Left ventricle myocardium superior (tissue), 1 donor: ENCODE data around the gene DKC1. TPM values are rescaled to one million over a fixed set of nuclear protein-coding genes. Genes with fewer than 3 reads are reported as not detected.
"Not testable (repeated sequence)": the region's sequence is repeated elsewhere in the genome, so short reads cannot be mapped to it uniquely, and the experiment has no call there.

Experiments used
- ATAC-seq: fragments of 200-7000 bp; cut with Tn5 transposase; one replicate; pipeline ENCODE4 v1.9.1; 2020; ENCODE audit warnings: mild to moderate bottlenecking, moderate library complexity
- DNase-seq: peaks from one replicate; pipeline ENCODE4 v3.0.0-alpha.2; 2020
- intact Hi-C: fragments of 100-400 bp; cut with micrococcal nuclease; formaldehyde crosslinking; loops from one replicate; pipeline ENCODE4 v1.11.0; 2022
- total RNA-seq: library from RNA; stranded (reverse); fragmentation: NEBNext Ultra II Directional; extraction: Animal tissue kit (Norgen Biotek cat#: 25700); gene quantifications from one replicate; pipeline ENCODE4 v1.2.1, GENCODE V29; 2021
- donor health status: DM: no; HTN: yes; CAD: no; lungs with severe emphysema.

The DKC1 gene
- total RNA-seq, 1 donor from 2014 or later: 24.1 TPM

GRCh38 chrX:154812341-154813101, 49.9 kb downstream of the DKC1 start:
- intact Hi-C loops: no loop called here
- DNase-seq (no peak), ATAC-seq (no peak)

- intact Hi-C loops: no loop called here
- no peak for ATAC-seq
- no peak for DNase-seq
Observed at GRCh38 chrX:154813801-154814200, 51.1 kb downstream of the DKC1 start.

GRCh38 chrX:154815274-154815818, 52.7 kb downstream of the DKC1 start:
- no peak for DNase-seq
- no peak for ATAC-seq
- intact Hi-C loops: no loop called here

GRCh38 chrX:154816326-154816898, 53.7 kb downstream of the DKC1 start:
- ATAC-seq, DNase-seq: not testable (repeated sequence)

GRCh38 chrX:154817048-154817618, 54.5 kb downstream of the DKC1 start:
- DNase-seq, ATAC-seq, intact Hi-C loops: not testable (repeated sequence)

More at GRCh38 chrX:154816326-154816898, 53.7 kb downstream of the DKC1 start:
- intact Hi-C loops: not testable (repeated sequence)

- no peak for DNase-seq
- ATAC-seq: no peak
- intact Hi-C loops: no loop called here
Observed at GRCh38 chrX:154818916-154819770, 56.5 kb downstream of the DKC1 start.

GRCh38 chrX:154819771-154820341, 57.2 kb downstream of the DKC1 start:
- intact Hi-C loops: no loop called here
- DNase-seq (no peak), ATAC-seq (no peak)

GRCh38 chrX:154821523-154821922, 58.9 kb downstream of the DKC1 start:
- intact Hi-C loops: no loop called here
- DNase-seq (no peak), ATAC-seq (no peak)

GRCh38 chrX:154822029-154822428, 59.4 kb downstream of the DKC1 start:
- intact Hi-C loops: no loop called here
- ATAC-seq (no peak), DNase-seq (no peak)

- intact Hi-C loops: no loop called here
- no peak for ATAC-seq
- no peak for DNase-seq
Observed at GRCh38 chrX:154824638-154825037, 62.0 kb downstream of the DKC1 start.

- intact Hi-C loops, ATAC-seq, DNase-seq: not testable (repeated sequence)
Observed at GRCh38 chrX:154825586-154825985, 62.9 kb downstream of the DKC1 start.

Other genes starting within 250 kb of the DKC1 start
- 62.5 TPM for gene FAM3A, start 246.6 kb upstream of the DKC1 start, total RNA-seq
- gene G6PD, start 216.0 kb upstream of the DKC1 start, total RNA-seq: 10.4 TPM
- 15.5 TPM for gene IKBKG, start 215.2 kb upstream of the DKC1 start, total RNA-seq
- not detected for gene CTAG1A, start 177.7 kb upstream of the DKC1 start, total RNA-seq
- not detected for gene CTAG1B, start 143.6 kb upstream of the DKC1 start, total RNA-seq
- not detected for gene CTAG2, start 109.3 kb upstream of the DKC1 start, total RNA-seq
- 14.1 TPM for gene GAB3, start 11.8 kb upstream of the DKC1 start, total RNA-seq
- 36.3 TPM for gene MPP1, start 42.6 kb downstream of the DKC1 start, total RNA-seq
- gene SMIM9, start 71.8 kb downstream of the DKC1 start, total RNA-seq: not detected
- gene F8A1, start 123.5 kb downstream of the DKC1 start, total RNA-seq: 30.6 TPM